GM18873 (cell line): ENCODE data around the gene SCGB1A1.
"Not testable (repeated sequence)": the region's sequence is repeated elsewhere in the genome, so short reads cannot be mapped to it uniquely, and the experiment has no call there.

Source experiments
- ATAC-seq: cut with Tn5 transposase; IDR thresholded peaks from one replicate; pipeline ENCODE4 v1.9.1; 2021; ENCODE audit warnings: mild to moderate bottlenecking, moderate library complexity, moderate number of reproducible peaks; ENCODE audit not compliant: unreplicated experiment, low FRiP score

SCGB1A1 gene, protein sequence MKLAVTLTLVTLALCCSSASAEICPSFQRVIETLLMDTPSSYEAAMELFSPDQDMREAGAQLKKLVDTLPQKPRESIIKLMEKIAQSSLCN

DNA sequence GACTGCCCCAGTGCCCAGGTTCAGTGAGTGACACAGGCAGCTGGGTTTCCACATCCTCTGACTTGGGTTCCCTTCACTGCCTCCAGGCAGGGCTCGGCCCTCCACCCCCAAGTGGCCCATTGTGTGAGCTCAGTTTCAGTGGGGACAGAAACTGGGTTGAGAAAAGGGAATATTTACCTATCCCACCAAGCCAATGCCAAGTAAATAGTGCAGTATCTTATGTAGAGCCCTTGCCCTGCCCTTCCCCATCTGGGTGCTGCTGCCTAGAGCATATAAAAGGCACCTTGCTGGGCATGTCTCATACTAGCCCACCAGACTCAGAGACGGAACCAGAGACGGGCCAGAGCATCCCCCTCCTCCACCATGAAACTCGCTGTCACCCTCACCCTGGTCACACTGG is at the start of gene SCGB1A1:
Gene SCGB1A1, plus strand, starts transcription at position 301 of the 400 bp plus-strand sequence. Its CDS starts 63 bp downstream, at position 364.
- no peak for ATAC-seq

DNA sequence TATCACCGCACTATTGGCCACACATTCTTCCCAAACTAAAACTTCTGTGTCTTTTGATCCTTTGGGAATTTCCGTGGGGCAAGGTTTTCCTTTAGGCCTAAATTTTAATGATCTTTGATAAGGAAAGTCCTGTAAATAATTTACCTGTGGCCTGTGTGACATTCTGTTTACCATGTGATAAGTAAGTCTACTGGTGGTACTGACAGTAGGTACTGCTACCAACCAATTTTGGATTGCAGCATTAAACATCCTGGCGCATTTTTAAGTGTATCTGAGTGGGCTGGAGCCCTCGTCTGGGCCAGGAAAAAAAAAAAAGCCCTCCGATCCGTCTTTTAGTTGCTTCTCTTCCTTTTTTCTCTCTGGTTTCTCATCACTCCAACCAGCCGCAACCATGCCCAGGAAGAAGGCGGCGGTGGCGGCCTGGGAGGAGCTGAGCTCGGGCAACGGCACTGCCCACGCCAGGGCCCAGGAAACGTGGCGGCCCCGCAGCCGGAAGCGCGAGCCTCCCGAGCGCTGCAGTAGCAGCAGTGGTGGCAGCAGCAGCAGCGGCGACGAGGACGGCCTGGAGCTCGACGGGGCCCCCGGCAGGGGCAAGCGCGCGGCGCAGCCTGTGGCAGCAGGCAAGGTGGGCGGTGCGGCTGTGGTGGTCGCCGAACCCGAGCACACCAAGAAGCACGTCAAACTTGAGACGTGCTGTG is 47.9 kb upstream of the SCGB1A1 start:
- ATAC-seq: no peak

DNA sequence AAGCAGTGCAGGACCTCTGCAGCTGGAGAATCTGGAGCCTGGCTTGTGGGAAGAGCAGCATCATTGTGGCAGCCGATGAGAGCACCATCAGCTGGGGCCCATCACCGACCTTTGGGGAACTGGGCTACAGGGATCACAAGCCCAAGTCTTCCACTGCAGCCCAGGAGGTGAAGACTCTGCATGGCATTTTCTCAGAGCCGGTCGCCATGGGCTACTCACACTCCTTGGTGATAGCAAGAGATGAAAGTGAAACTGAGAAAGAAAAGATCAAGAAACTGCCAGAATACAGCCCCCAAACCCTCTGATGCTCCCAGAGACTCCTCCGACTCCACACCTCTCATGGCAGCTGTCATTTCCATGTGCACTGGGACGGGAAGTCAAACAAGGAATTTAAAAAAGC is 46.0 kb upstream of the SCGB1A1 start:
- ATAC-seq: no peak

DNA sequence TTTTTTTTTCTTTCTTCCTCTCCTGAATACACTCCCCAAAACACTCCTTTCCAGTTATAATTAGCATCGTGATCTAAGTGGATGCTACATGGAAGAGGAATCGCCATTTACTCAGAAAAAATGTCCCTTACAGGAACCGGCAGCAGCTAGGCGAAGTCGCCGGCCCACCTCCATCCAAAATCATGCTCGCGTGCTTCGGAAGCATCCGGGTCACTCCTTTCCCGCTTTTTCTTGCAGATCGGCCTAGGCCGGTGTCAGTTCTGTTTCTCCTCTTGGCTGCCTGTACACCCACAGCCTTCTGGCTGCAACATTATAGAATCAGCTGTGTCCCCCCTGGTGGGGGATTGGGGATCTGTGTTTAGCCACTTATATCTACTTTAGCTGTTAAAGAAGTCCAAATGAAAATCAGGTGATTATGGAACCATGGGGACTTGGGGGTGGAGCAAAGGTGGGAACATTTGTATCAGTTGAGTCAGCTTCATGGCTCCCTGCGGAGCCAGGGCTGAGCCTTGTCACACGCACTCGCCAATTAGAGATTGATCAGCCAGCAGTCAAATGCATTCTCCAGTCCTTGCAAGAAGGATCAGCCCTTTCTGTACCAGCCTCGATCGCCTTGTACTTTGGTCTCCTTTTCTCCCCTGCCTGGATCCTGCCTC is 45.2 kb upstream of the SCGB1A1 start:
- ATAC-seq: no peak

DNA sequence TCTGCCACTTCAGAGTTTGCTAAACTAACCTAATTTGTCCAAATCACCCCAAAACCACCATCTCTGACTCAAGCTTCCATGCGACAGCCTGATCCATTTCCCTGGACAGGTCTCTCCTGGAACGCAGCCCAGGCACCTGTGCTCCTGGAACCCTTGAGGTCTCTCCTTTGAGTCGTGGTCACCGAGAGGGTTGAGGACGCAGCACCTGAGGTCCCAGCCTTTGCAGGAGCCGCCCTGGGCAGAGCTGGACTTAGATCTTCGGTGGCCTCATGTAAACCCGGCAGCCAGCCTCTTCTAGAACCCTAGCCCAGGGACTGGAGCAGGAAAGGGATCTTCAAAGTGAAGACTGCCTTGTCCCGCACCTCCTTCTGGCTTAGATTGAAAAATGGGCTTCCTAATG is 44.0 kb upstream of the SCGB1A1 start:
- ATAC-seq: no peak

DNA sequence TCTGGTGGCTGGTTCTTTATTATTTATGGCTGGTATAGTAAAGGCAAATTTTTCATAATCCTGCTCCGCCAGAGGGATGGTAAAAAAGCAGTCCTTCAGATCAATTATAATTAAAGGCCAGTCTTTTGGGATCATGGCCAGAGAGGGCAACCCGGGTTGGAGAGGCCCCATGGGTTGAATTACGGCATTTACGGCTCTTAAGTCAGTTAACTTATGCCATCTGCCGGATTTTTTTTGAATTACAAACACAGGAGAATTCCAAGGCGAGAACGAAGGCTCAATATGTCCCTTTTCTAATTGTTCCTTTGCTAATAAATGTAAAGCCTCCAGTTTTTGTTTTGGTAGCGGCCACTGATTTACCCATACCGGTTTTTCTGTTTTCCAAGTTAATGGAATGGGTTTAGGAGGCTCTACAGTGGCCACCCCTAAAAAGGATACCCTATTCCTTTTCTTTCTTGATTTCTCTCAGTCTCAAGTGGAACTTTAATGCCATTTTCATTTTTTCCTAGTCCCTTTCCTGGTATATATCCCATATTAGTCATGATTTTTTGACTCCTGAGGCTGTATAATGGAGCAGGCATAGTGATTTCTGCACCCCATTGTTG is 40.3 kb upstream of the SCGB1A1 start:
- not testable (repeated sequence) for ATAC-seq

DNA sequence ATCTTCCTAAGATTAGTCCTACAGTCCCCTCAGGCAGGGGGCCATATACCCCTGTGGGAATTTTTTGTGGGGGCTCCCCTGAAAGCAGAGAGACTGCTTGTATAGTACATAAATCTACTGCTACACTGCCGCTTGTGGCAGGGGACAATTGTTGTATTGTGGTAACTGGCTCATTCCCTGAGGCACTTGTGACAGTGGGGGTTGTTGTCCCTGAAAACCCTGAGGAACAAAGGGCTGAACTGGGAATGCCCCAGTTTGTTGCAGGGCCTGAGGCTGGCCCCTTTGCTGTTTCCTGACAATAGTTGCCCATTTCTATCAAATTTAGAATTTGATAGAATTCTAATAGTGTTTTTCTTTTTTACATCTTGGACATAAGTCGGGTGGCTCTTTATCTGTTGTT is 39.2 kb upstream of the SCGB1A1 start:
- ATAC-seq: not testable (repeated sequence)

DNA sequence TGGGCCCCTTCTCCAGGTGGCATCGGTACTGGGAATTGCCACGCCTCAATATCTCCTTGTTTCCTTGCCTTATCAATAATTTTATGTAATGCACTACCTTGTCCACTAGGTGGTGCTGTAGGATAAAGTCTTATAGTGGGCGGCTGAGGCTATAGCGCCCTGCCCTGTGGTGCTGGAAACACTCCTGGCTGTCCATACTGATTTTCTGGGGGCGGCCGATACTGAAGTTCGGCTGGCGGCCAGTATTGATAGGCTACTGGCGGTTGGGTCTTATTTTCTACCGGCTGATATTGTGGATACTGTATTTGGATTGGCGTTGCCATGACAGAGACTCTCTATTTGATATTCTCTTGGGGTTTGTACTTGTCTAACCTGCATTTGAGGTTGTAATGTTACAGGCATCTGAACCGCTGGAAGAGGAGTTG is 38.0 kb upstream of the SCGB1A1 start:
- not testable (repeated sequence) for ATAC-seq

DNA sequence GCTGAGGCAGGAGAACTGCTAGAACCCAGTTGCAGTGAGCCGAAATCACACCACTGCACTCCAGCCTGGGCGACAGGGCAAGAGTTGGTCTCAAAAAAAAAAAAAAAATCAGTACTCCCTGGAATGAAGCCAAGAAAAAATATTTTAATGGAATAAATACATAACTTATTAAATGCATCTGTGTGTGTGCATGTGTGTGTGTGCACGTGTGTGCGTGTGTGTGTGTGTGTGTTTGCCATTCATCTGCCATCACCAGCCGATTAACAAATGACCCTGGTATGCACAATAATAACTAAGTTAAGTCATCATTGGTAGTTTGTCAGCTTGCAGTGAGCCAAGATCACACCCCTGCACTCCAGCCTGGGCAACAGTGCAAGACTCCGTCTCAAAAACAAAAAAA is 35.0 kb upstream of the SCGB1A1 start:
- no peak for ATAC-seq

DNA sequence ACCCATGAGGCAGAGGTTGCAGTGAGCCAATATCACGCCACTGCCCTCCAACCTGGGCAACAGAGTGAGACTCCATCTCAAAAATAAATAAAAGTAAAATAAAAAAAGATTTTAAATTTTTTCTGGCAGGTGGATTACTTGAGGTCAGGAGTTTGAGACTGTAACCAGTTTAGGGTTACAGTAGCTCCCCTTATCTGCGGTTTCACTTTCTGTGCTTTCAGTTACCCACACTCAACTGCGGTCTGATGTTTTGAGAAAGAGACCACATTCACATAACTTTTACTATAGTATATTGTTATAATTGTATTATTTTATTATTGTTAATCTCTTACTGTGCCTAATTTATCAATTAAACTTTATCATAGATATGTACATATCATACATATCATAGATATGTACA is 32.8 kb upstream of the SCGB1A1 start:
- not testable (repeated sequence) for ATAC-seq

DNA sequence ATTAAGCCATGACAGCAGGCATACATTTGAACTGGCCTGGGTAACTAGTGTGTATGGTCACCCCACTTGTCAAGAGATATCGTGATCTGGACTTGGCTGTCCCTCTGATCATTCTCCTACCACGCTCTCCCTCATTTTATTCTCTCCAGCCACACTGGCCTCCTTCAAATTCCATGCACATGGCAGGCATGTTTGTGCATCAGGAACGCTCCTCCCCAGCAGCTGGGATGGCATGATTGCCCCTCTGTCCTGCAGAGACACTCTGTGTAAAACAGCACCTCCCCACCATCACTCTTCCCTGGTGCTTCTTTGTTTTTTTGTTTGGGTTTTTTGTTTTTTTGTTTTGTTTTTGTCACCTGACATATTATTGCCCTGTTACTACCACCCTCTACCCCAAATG is 31.5 kb upstream of the SCGB1A1 start:
- no peak for ATAC-seq

DNA sequence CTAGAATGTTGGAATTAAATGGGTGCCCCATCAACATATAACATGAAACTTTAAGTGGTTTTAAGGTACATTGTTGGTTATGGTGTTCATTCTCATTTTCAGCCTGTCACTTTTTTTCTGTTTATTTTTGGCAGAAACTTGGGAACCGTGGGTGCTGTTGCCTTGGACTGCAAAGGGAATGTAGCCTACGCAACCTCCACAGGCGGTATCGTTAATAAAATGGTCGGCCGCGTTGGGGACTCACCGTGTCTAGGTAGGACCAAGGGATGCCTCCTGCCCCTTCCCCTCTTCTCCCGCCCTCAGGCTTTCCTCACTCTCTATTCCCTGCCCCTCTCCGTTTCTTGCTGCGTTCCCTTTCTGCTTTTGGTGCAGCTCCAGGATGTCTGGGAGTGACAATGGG is 29.8 kb upstream of the SCGB1A1 start:
- ATAC-seq: no peak

DNA sequence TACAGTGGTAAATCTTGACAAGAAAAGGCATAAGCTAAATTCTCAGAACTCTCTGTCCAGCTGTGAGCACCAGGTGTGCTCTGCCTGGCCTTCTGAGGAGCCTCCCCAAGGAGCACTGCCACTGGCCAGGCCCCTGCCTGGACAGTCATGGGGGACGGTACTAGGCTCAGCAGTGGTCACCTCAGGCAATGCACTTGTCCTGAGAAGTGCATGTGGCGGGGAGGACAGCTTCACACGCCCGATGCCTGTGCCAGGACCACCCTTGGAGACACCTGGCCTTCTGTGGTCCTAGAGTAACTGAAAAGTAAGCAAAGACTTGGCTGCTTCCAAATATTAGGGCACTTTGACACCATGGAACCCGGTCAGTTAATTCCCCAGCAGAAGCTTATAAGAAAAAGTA is 28.6 kb upstream of the SCGB1A1 start:
- no peak for ATAC-seq

DNA sequence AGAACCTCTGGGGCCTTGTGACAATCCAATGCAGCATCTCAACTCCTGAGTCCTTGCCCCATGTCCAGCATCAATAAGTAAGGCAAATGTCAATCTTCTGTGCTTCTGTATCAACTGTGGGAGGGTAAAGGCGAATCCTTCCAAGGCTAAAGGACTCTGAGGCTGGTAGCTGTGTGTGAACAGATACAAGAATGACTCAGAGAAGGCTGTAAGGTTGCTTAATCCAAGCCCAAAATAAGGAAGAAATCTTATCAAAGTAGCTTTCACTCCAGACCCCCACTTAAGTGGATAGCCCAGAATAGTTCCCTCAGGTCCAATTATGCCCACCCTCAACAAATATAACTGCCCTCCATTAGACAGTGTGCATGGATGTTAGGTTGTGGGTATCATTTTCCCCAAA is 28.1 kb upstream of the SCGB1A1 start:
- no peak for ATAC-seq

DNA sequence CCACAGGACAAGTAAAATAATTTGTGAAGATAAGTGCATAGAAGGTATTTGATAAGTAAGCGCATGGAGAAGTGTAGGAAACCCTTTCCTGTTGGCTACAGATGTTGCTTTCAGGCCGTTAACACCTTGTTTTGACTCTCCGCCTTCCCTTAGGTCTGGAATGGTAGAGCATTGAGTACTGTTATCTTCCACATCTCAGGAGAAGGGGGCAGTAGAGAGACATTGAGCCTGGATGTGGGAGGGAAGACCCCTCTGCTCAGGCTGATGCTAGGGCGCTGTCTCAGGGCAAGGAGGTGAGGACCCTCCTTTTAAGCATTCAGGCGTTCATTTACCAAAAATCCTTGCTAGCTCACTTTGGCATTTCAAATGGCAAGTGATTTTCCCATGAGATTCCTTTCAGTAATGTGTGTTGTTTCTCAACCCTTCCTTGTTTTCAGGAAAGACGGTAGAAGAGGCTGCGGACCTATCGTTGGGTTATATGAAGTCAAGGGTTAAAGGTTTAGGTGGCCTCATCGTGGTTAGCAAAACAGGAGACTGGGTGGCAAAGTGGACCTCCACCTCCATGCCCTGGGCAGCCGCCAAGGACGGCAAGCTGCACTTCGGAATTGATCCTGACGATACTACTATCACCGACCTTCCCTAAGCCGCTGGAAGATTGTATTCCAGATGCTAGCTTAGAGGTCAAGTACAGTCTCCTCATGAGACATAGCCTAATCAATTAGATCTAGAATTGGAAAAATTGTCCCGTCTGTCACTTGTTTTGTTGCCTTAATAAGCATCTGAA is 27.0 kb upstream of the SCGB1A1 start:
- no peak for ATAC-seq

DNA sequence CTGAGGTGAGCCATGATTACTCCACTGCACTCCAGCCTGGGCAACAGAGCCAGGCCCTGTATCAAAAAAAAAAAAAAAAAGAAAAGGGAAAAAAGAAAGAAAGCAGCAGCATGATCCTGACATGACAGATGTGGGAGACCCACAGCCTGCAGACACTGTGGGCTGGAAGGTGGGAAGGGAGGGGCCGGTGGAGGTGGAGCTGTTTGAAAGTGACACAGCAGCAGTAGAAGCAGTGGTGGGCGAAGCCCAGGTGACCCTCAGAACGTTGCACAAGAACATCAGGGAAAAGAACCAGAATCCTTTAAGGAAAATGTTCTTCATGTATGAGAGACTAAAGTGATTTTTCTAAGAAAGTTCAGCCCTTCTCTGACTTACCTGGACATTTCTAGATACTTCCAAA is 26.3 kb upstream of the SCGB1A1 start:
- ATAC-seq: no peak

DNA sequence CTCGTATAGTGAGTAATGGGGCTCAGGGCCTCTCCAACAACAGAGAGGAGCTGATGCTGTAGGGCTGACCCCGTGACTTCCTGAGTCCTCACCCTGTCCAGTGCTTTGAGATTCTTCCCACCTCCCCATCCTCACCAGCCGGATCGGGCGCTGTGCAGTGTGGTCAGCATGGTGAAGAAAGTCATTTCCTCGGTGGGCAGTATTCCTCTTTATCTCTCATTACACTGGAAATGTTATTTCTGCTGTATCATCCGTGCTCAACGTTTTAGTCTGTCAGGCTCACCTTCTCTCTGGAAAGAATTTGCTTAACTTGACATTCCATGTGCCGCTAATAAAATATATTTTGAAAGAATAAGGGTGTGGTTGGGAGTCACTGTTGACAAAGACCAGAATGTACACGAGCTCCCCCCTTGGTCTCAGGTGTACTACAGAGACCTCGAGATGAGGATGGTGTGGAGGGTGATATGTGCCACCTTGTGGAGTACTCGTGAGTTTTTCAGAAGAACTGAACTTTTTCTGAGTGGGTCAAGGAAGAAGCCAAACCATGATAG is 25.7 kb upstream of the SCGB1A1 start:
- no peak for ATAC-seq

DNA sequence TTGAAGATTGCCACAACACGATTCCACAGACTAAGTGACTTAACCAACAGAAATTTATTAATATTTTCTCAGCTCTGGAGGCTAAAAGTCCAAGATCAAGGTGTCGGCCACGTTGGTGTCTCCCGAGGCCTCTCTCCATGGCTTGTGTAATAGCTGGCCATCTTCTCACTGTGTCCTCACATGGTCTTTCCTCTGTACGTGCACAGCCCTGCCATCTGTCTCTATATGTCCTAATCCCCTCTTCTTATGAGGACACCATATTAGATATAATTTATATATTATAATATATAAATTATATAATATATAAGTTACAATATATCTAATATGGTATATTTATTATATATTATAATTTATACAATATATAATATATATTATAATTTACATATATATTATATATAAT is 25.1 kb upstream of the SCGB1A1 start:
- ATAC-seq: no peak

DNA sequence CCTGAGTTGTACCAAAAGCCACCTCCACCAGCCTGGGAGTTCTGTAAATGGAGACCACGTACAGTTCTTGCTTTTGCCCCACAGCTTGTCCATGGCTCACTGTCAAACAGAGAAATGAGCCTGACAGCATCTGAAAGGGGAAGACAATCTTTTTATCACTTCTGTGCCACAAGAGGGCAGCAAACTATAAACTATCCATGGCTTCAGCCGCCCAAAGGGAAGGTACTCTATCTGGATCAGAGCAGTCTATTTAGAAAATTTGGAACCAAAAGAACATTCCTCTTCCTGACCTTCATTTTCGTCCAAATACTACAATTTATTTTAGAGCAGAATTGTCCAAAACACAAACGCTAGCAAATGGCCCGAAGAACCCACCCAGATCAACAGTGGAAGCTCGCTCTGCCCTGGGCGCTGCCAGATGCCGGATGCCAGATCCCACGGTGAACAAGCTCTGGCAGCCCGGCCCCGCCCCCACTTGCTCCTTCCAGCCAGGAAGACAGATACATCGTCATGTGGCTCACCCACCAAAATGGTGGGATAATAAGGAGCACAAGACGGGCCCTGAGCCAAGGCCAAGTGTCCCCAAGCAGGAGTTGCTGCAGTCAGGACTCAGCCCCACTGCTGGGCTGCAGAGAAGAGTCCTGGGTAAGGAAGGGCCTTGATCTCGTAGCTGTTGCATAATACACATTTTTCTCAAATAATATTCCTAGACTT is 23.9 kb upstream of the SCGB1A1 start:
- ATAC-seq: no peak
